HFFc6 (cell line): ENCODE measurements around the gene OR14K1. TPM values are rescaled to one million over a fixed set of nuclear protein-coding genes. Genes with fewer than 3 reads are reported as not detected.
"Not testable (repeated sequence)": the region's sequence is repeated elsewhere in the genome, so short reads cannot be mapped to it uniquely, and the experiment has no call there.

Experiments
- DNase-seq: peaks from one replicate; pipeline ENCODE4 v3.0.0-alpha.2; 2018
- H3K27ac Mint-ChIP-seq: 2 replicates; pipeline ENCODE4 v1.8.0; 2020; ENCODE audit warnings: mild to moderate bottlenecking, mixed read lengths
- H3K27me3 Mint-ChIP-seq: 2 replicates; pipeline ENCODE4 v1.8.0; 2021; ENCODE audit warnings: mild to moderate bottlenecking, moderate library complexity, mixed read lengths; ENCODE audit not compliant: insufficient read depth
- H3K36me3 Mint-ChIP-seq: 2 replicates; pipeline ENCODE4 v1.8.0; 2021; ENCODE audit warnings: low read depth, mixed read lengths
- H3K4me1 Mint-ChIP-seq: 2 replicates; pipeline ENCODE4 v1.8.0; 2020; ENCODE audit warnings: low read depth, mixed read lengths
- H3K4me3 Mint-ChIP-seq: 2 replicates; pipeline ENCODE4 v1.8.0; 2020; ENCODE audit warnings: mild to moderate bottlenecking, moderate library complexity, mixed read lengths
- H3K9me3 Mint-ChIP-seq: 2 replicates; pipeline ENCODE4 v1.8.0; 2020; ENCODE audit warnings: mild to moderate bottlenecking, mixed read lengths
- CTCF ChIP-seq: fragments of 200-600 bp; sonication (generic); IDR thresholded peaks from 2 replicates; pipeline ENCODE4 v1.5.0; 2021; ENCODE audit warnings: antibody characterized with exemption, mild to moderate bottlenecking
- long read RNA-seq: library from polyadenylated mRNA; unstranded; transcript quantifications from one replicate; pipeline ENCODE4 v2.0.0, GENCODE V29; 2019
- total RNA-seq, 6 experiments: library from RNA; stranded (reverse); fragmentation: NEBNext Ultra II Directional; extraction: Animal tissue kit (Norgen Biotek cat#: 25700); gene quantifications; 2 replicates in 1 of 6; 3 replicates in 5 of 6; pipeline ENCODE4 v1.2.3, GENCODE V29; 2021

OR14K1 gene
- total RNA-seq = not detected
- long read RNA-seq = 0 reads

- no peak for DNase-seq
- no peak for TF ChIP-seq CTCF
- Mint-ChIP-seq H3K4me1 (peaks cover 39% of the 10 kb centered on the region; the same call in 1 of the 2 replicates), H3K9me3 (peaks cover 42% of the 10 kb centered on the region), H3K27me3 (no peaks in the 10 kb centered on the region), H3K36me3 (0 out of 2 replicates have a peak, but pooled peaks cover 5% of the 10 kb centered on the region), H3K4me3 (peak within 1 kb of the TSS; percentile 1; the same call in 1 of the 2 replicates), H3K27ac (peak within 1 kb of the TSS; percentile 45; the same call in 1 of the 2 replicates)
These were observed at the start of gene OR14K1 for GRCh38 chr1:247738315-247738714. OR14K1 (plus strand) TSS chr1:247738615; CDS start chr1:247738615, 0 bp downstream.

GRCh38 chr1:247701338-247701737 lies 37.1 kb upstream of the OR14K1 start:
- Mint-ChIP-seq H3K27me3 (no peaks in the 10 kb centered on the region; the same call in 1 of the 2 replicates), H3K9me3 (peaks cover 24% of the 10 kb centered on the region), H3K4me3 (no peak overlapping the region; the same call in 1 of the 2 replicates), H3K4me1 (peaks cover 5% of the 10 kb centered on the region; the same call in 1 of the 2 replicates), H3K27ac (no peak overlapping the region), H3K36me3 (no peaks in the 10 kb centered on the region)
- DNase-seq = no peak
- no peak for TF ChIP-seq CTCF

- not testable (repeated sequence) for DNase-seq, H3K27me3 Mint-ChIP-seq, H3K27ac Mint-ChIP-seq, H3K4me1 Mint-ChIP-seq, H3K36me3 Mint-ChIP-seq, H3K4me3 Mint-ChIP-seq
- peaks cover 39% of the 10 kb centered on the region for H3K9me3 Mint-ChIP-seq
These were observed 27.7 kb upstream of the OR14K1 start for GRCh38 chr1:247710681-247711080.

GRCh38 chr1:247713753-247714152 lies 24.7 kb upstream of the OR14K1 start:
- no peak for DNase-seq

GRCh38 chr1:247716546-247716945 lies 21.9 kb upstream of the OR14K1 start, which contains the start of gene OR6F1:
OR6F1 (minus strand) TSS chr1:247716646; CDS start chr1:247712755, 3,891 bp downstream.
- TF ChIP-seq CTCF = no peak
- Mint-ChIP-seq H3K4me1 (no peaks in the 10 kb centered on the region), H3K36me3 (no peaks in the 10 kb centered on the region), H3K27ac (no peak within 1 kb of the TSS), H3K4me3 (no peak within 1 kb of the TSS; the same call in 1 of the 2 replicates), H3K9me3 (peaks cover 16% of the 10 kb centered on the region), H3K27me3 (no peaks in the 10 kb centered on the region; the same call in 1 of the 2 replicates)
- no peak for DNase-seq

More at GRCh38 chr1:247713753-247714152, 24.7 kb upstream of the OR14K1 start:
- Mint-ChIP-seq H3K4me3 (no peak overlapping the region), H3K4me1 (no peaks in the 10 kb centered on the region), H3K27me3 (no peaks in the 10 kb centered on the region), H3K27ac (no peak overlapping the region), H3K36me3 (no peaks in the 10 kb centered on the region; the same call in 1 of the 2 replicates), H3K9me3 (peaks cover 26% of the 10 kb centered on the region)
- TF ChIP-seq CTCF = no peak

GRCh38 chr1:247721222-247721621 lies 17.2 kb upstream of the OR14K1 start:
- Mint-ChIP-seq H3K27me3 (no peaks in the 10 kb centered on the region; the same call in 1 of the 2 replicates), H3K27ac (no peak overlapping the region), H3K4me1 (no peaks in the 10 kb centered on the region), H3K4me3 (no peak overlapping the region), H3K36me3 (no peaks in the 10 kb centered on the region), H3K9me3 (peaks cover 12% of the 10 kb centered on the region)
- DNase-seq = no peak
- TF ChIP-seq CTCF = no peak
